Progenitor cell of endocrine pancreas (in vitro differentiated cells): ENCODE results near the gene SCAPER. TPM values are rescaled to one million over a fixed set of nuclear protein-coding genes. Genes with fewer than 3 reads are reported as not detected.

Experiments
- DNase-seq: peaks from one replicate; pipeline ENCODE4 v3.0.0; 2021; ENCODE audit warnings: low spot score; ENCODE audit not compliant: unreplicated experiment
- H3K27ac Mint-ChIP-seq: 2 replicates; pipeline ENCODE4 v1.8.0; 2021; ENCODE audit warnings: mild to moderate bottlenecking, moderate library complexity, mixed read lengths
- H3K27me3 Mint-ChIP-seq: 2 replicates; pipeline ENCODE4 v1.8.0; 2021; ENCODE audit warnings: mixed read lengths
- H3K36me3 Mint-ChIP-seq: 2 replicates; pipeline ENCODE4 v1.8.0; 2022; ENCODE audit warnings: mixed read lengths; ENCODE audit not compliant: insufficient read depth
- H3K4me1 Mint-ChIP-seq: 2 replicates; pipeline ENCODE4 v1.8.0; 2021; ENCODE audit warnings: low read depth, mixed read lengths
- H3K4me3 Mint-ChIP-seq: 2 replicates; pipeline ENCODE4 v1.8.0; 2021; ENCODE audit warnings: low read depth, mild to moderate bottlenecking, moderate library complexity, mixed read lengths
- H3K9me3 Mint-ChIP-seq: 2 replicates; pipeline ENCODE4 v1.8.0; 2021; ENCODE audit warnings: low read depth, mixed read lengths
- CTCF ChIP-seq: fragments of 200-600 bp; sonication (generic); IDR thresholded peaks from one replicate; pipeline ENCODE4 v1.5.0; 2021; ENCODE audit warnings: antibody characterized with exemption, mild to moderate bottlenecking; ENCODE audit not compliant: unreplicated experiment
- total RNA-seq: library from RNA; stranded (reverse); gene quantifications from 2 replicates; pipeline ENCODE4 v1.2.1, GENCODE V29; 2021

SCAPER gene
- total RNA-seq, 1 donor from 2014 or later = 43.1 TPM

GRCh38 chr15:76311100-76311953 lies 593.8 kb downstream of the SCAPER start, which contains the start of gene ETFA:
TSS of gene ETFA (minus strand) at chr15:76311469. CDS start at chr15:76311388, 81 bp downstream.
- Mint-ChIP-seq H3K4me3 (peak within 1 kb of the TSS; percentile 87), H3K27ac (peak within 1 kb of the TSS; percentile 95), H3K9me3 (peaks cover 5% of the 10 kb centered on the region), H3K36me3 (peaks cover 4% of the 10 kb centered on the region), H3K27me3 (no peaks in the 10 kb centered on the region), H3K4me1 (peaks cover 24% of the 10 kb centered on the region)
- TF ChIP-seq CTCF = no peak
- DNase-seq = peak; percentile 83

GRCh38 chr15:76310475-76311099 lies 594.6 kb downstream of the SCAPER start:
- DNase-seq = no peak
- peak overlapping the region; percentile 87 for H3K4me3 Mint-ChIP-seq
- no peaks in the 10 kb centered on the region for H3K27me3 Mint-ChIP-seq
- peaks cover 5% of the 10 kb centered on the region for H3K9me3 Mint-ChIP-seq
- peak overlapping the region; percentile 95 for H3K27ac Mint-ChIP-seq
- peaks cover 26% of the 10 kb centered on the region for H3K4me1 Mint-ChIP-seq
- peaks cover 4% of the 10 kb centered on the region for H3K36me3 Mint-ChIP-seq
- no peak for TF ChIP-seq CTCF

GRCh38 chr15:76309601-76310330 lies 595.4 kb downstream of the SCAPER start:
- DNase-seq = no peak
- Mint-ChIP-seq H3K9me3 (peaks cover 8% of the 10 kb centered on the region), H3K36me3 (peaks cover 7% of the 10 kb centered on the region), H3K4me1 (peaks cover 26% of the 10 kb centered on the region), H3K27ac (no peak overlapping the region), H3K27me3 (no peaks in the 10 kb centered on the region), H3K4me3 (peak overlapping the region; percentile 87)
- no peak for TF ChIP-seq CTCF

DNA sequence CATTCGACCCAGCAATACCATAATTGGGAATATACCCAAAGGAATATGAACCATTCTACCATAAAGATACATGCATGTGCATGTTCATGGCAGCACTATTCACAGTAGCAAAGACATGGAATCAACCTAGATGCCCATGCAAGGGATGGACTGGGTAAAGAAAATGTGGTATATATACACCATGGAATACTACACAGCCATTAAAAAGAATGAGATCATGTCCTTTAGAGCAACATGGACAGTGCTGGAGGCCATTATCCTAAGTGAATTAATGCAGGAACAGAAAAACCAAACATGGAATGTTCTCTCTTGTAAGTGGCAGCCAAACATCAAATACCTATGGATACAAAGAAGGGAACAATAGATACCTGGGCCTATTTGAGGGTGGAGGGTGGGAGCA lies 601.2 kb downstream of the SCAPER start:
- TF ChIP-seq CTCF = no peak
- Mint-ChIP-seq H3K27me3 (no peaks in the 10 kb centered on the region), H3K4me3 (no peak overlapping the region), H3K36me3 (peaks cover 7% of the 10 kb centered on the region), H3K27ac (no peak overlapping the region), H3K4me1 (peaks cover 8% of the 10 kb centered on the region), H3K9me3 (peaks cover 3% of the 10 kb centered on the region)
- DNase-seq = no peak

GRCh38 chr15:76299786-76300185 lies 605.4 kb downstream of the SCAPER start:
- Mint-ChIP-seq H3K36me3 (peaks cover 4% of the 10 kb centered on the region), H3K4me3 (no peak overlapping the region), H3K27me3 (no peaks in the 10 kb centered on the region), H3K27ac (no peak overlapping the region), H3K9me3 (no peaks in the 10 kb centered on the region), H3K4me1 (peaks cover 1% of the 10 kb centered on the region)
- no peak for TF ChIP-seq CTCF
- no peak for DNase-seq
